HG03460 (cell line): ENCODE results near the gene TMEM51.

Experiments
- ATAC-seq: cut with Tn5 transposase; IDR thresholded peaks from one replicate; pipeline ENCODE4 v1.9.1; 2021; ENCODE audit not compliant: unreplicated experiment

The TMEM51 gene, protein sequence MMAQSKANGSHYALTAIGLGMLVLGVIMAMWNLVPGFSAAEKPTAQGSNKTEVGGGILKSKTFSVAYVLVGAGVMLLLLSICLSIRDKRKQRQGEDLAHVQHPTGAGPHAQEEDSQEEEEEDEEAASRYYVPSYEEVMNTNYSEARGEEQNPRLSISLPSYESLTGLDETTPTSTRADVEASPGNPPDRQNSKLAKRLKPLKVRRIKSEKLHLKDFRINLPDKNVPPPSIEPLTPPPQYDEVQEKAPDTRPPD

DNA sequence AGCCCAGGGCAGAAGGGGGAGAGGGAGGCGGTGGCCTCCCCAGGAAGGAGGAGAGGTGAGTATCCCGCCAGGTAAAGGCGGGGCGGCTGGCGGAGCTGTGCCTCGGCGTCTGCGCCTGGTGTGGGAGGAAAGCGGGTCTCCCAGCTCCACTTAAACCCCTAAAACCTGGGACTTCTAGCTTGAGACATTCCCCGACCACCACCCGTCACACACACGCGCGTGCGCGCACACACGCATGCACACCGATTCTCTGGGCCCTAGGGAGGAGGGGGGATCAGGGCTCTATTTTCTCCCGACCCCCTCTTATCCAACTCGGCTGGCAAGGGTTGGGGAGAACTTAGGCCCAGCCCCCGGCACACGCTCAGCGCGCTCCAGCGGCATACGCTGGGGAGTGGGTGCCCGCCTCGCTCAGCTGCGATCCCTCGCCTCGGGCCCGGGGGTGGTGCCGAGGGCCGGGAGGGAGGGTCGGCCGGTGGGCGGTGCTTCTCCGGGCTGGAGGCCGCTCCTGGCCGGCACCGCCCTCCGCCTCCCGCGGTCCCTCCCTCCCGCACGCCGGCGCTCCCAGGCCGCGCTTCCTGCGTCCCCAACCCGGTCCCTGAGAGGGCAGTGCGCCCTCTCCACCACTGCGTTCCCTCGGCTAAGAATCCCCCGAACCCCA is at the start of gene TMEM51:
TMEM51 (plus strand) TSS at position 564 of the 658 bp plus-strand sequence. CDS start 61,341 bp downstream, outside the sequence.
- ATAC-seq = no peak

DNA sequence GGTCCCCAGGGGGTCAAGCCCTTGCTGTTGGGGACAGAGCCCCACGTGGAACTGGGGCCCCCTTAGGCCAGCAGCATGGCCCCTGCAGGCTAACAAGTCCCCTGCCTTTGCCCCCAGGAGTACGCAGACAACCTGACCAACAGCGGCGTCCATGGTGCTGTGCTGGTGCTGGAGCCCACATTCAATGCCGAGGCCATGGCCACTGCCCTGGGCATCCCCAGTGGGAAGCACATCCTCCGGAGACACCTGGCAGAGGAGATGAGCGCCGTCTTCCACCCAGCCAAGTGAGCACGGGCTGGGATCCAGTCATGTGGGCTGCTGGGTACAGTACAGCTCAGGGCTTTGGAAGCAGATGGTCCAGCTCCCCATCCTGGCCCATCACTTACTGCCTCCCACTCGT is 49.6 kb upstream of the TMEM51 start:
- ATAC-seq = no peak

DNA sequence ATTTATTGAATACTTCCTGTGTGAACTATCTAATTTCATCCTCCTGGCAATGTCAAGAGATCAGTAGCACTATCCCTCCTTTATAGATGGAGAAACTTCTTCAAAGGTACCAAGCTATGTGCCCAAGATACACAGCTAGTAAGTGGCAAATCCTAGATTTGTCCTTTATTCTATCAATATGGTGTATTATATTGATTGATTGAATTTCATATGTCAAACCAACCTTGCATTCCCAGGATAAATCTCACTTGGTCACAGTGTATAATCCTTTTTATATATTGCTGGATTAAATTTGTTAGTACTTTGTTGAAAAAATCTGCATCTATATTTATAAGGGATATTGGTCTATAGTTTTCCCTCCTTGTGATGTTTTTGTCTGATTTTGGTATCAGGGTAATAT is 48.8 kb upstream of the TMEM51 start:
- no peak for ATAC-seq

DNA sequence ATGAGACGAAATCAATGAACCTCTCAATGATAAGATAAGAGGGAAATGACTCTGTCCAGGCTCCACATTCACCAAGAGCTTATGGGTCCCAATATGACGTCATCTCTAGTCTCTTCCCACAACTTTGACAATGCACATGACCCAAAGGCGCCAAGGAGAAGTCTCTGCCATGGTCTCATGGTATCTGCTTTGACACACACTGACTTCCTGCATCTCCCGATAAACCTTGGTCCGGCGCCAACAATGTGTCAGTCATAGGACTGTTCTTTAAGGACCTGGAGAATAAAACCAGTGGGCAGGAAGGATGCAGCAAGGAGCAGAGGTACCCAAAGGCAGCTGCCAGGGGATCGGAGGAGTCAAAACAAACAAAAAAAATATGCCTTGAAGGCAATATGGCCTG is 46.9 kb upstream of the TMEM51 start:
- ATAC-seq = no peak

DNA sequence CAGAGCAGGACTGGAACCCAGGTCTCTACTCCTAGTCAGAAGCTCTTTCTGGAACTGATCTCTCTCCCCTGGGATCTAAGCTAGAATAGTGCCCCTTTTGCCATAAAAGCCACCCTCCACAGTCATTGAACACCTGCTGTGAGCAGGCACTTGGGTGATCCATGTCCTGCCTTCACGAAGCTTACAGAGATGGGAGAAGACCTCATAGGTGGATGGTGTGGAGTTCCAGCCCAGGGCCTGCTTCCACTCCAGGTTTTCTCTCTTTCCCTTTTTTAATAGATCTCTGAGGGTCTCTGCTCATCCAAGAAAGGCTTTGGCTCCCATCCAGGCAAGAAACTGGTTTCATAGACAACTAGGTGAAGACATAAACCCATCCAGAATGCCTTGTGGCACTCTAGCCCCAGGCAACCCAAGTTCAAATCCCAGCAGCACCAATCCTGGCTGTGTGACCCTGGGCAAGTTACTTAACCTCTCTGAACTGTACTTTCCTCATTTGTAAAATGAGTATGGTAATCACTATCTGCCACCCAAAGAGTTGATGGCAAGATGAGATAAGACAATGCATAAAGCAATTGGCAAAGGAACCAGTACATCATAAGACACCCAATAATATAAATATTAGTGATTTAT is 46.4 kb upstream of the TMEM51 start:
- ATAC-seq = no peak

DNA sequence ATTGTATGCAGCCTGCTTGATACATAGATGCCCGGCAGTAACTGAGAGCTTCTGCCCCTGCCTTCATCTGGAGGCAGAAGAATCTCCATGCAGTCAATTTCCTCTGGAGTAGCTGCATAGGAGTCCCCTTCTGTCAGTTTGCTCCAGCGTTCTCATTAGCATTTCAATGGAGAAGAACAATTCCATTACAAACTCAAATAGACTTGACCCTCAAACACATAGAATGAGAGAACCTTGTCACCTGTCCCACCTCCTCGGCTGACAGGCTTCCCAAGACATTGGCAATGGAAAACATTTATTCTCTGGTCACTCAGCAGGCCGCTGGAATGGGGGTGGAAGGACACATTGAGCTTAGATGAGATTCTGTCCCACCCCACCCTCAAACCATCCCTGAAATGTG is 45.6 kb upstream of the TMEM51 start:
- ATAC-seq = no peak

DNA sequence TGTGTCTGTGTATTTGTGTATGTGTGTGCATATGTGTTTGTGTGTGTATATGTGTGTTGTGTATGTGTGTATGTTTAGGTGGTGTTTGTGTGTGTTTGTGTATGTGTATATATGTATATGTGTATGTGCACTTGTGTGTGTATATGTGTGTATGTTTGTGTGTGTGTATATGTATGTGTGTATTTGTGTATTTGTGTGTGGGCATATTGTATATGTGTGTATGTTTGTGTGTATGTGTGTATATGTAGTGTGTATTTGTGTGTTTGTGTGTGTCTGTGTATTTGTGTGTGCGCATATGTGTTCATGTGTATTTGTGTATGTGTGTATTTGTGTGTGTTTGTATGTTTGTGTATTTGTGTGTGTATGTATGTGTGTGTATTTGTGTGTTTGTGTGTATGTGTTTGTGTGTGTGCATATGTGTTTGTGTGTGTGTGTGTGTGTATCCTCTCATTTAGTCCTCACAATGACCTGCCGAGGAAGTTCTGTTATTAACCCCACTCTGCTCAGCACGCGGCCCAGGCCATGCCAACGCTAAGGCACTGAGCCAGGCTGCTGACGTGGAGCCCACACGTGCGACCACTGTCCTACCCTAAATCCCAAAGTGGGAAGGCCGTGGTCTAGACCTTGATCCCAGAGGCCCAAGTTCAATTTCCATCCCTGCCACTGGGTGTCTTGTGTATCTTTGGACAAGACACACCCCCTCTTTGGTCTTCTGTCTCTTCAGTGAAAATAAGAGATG is 43.2 kb upstream of the TMEM51 start:
- no peak for ATAC-seq

DNA sequence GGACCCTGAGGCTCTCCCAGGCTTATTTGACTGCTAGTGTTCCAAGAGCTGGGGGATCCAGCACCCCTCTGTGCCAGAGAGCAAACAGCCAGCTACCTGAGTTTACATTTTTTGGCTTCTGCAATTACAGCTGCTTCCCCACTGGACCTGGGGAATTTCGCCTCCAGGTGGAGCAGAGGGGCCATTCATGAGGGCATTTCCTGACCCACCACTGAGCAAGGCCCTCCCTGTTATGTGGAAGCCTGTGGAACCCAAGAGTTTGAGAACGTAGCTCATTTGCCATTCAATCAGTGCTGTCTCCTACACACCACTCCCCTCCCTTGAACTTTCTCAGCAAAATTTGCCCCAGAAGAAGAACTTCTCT is 42.7 kb upstream of the TMEM51 start:
- ATAC-seq = no peak

DNA sequence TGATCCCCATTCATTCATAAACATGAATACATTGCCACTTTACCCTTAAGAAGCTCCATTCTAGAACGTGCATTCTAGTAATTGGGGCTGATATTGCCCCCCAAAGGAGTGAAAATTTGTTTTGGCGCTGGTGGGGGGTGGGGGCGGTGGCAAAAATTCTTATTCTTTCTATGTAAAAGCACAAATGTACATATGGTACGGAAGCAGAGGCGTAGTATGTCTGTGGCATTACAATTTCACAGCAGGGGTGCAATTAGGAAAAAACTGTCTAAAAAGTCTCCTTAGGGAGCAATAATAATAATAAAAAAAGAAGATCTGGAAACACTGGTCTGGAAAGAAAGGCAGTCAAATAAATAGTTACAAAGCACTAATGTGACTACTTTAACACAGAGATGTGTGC is 40.4 kb upstream of the TMEM51 start:
- no peak for ATAC-seq

DNA sequence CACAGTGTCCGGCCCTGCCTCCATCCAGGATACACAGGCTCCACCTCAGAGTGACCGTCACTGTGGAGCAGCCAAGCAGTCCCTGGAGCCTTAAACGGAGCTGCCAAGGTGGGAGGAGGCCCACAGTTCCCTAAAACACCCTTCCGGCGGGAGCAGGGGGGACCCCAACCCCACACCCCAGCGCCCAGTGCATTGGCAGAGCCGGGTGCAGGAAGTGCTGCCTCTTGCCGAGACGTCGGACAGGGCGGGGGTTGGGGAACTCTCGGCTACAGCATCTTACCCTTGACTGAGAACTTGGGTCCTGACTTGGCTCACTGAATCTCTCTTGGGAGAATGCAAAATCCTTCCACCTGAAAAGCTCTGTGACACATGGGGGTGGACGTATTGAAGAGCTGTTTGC is 38.7 kb upstream of the TMEM51 start:
- ATAC-seq = no peak

DNA sequence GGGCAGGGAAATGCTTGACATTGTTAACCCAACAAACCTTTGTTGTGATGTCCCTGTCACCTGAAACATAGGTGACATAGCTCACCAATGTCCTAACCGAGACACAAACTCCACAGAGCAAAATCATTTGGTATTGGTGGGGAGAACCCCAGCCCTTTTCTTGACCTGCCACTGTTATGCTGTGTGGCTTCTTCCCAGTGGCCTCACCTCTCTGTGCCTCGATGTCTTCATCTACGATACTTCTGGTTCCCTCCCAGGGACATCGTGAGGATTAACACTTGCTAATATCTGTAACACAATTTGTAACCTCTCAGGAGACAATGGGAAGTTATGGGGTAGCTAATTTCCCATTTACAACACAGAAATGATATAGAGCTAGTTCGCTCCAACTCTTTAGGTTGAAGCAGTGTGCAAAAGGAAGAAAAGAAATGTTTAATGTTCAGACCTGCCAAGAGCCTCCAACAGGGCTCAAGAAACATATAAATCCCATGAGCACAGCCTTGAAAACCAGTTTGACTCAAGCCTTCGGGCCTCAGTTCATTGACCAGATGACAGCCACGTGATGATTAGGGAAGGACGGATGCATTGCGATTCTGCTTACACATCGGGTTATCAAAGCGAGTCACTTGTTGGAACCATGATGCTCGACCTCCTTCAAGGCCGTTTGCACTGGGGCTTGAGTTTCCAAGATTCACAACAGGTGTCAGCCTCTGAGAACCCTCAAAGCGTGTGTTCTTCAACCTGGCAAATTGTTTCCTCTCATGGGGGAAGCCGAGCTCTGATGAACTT is 37.8 kb upstream of the TMEM51 start:
- ATAC-seq = no peak

DNA sequence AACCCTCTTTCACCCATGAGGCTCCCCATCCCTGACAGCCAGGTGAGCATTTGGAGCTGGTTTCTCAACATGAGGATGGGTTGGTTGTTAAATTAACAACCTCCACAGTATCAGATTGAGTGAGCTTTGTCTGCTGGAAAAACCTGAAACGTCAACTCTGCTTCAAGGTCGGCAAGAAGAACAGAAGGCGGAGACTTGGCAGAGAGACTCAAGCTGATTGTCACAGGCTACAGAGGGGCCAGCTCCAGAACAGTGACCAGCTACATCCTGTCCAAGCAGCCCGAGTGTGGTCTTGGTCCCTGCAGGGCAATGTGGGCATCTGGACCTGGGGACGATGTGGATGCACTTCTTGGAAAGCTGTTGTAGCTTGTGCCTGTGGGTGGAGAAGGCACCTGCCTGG is 36.6 kb upstream of the TMEM51 start:
- no peak for ATAC-seq

DNA sequence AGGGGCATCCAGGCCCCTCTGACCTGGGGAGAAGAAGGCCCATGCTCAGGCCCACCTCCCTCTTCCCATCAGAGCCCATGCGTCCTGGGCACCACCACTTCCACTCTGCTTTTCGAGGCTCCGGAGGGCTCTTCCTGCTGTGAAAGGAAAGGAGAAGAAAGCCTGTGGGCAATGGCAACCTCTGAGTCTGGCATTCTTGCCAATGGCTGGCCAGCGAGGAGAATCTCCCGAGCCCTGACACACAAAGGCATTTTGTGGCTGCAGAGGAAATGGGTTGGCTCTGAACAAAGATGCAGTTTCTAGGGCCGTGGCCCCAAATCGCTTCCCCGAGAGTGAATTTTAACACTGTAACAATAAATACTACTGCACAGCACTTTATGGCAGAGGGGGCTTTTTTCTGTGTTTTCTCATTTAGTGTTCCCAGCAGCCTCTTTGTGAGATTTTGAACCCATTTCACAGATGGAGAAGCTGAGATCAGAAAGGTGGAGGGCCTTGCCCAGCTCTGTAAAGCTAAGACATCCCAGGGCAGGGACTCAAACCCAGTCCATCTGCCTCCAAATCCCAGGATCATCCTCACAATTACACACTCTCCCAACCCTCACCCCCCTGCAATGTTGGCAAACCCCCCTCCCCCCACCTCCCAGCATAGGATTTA is 35.7 kb upstream of the TMEM51 start:
- no peak for ATAC-seq

DNA sequence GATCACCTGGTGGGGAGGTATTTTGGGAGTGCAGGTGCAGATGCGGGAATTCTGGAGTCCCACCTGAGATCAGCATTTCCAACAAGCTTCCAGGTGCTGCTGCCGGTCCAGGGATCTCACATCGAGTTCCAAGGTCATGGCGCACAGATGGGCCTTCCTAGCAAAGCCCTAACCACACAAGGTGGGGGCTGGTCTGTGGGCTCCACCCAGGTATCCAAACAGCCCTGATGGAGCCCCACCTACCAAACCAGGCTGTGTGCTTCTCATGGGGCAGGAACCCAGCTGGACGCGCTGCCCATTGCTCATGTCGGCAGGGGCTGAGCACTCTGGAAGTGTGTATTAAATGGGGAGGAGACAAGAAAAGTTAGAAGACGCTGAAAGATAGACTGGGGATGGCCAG is 35.0 kb upstream of the TMEM51 start:
- no peak for ATAC-seq

DNA sequence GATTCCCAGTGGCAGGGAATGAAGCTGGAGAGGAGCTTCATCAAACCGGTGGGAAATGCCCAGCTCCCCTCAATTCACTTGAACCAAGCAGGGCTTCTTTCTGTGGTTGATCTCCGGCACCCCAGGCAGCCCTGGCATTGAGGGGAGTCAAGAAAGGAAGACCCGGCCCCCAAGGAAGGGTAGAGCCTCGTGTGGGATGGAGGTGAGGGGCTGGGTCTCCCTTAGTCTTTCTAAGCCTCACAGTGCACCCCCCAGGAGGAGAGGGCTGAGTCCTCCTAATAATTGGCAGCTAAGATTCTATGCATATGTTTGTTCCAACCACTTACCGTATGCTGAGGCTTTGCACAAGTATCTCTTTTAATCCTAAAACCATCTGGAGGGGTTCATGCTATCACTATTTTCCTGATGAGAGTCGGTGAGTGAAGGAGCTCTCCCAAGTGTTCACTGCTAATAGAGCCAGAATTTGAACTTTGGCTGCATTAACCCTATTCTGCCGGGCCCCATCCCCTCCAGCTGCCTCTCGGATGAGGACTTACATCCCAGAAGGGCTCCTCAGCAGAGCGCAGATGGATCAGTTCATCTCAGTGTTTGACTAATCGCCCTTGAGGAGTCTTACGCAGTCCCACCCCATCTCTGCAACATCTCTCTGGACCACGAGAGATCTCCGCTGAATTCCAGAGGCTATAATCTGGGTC is 33.1 kb upstream of the TMEM51 start:
- no peak for ATAC-seq

DNA sequence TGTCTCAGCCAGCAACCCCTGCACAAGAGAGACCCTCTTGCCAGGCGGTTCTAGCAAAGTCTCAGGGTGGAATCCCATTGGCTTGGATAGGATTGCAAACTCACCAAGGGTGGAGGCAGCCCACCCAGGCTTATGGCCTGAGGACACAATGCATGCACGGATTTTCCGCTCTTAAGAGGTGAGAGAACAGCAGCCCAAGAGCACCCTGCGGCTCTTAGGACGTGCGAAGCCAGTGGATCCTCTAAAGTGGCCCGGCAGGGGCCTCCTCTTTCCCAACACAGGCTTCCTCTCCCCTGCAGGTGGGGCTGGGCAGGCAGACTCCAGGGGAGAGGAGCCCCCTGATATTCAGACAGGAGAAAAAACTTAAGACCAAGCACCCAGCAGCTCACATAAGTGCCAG is 31.2 kb upstream of the TMEM51 start:
- ATAC-seq = no peak

DNA sequence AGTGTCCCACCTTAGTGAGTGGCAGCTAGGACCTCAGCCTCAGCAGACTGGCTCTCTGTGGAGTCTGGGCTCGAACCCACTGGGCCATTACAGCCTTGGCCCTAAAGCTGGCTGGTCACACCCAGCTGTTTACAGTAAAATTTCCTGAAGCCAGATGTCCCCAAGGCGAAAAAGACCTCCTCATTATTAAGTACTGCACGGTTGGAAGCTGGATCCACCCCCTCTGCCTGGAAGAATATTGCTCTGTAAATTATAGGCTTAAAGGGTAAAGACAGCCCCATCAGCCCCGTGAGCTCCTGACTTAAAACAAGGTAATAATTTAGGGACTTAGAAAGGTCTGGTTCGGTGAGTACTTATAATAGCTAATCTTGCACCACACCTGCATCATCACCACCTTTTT is 30.3 kb upstream of the TMEM51 start:
- no peak for ATAC-seq

DNA sequence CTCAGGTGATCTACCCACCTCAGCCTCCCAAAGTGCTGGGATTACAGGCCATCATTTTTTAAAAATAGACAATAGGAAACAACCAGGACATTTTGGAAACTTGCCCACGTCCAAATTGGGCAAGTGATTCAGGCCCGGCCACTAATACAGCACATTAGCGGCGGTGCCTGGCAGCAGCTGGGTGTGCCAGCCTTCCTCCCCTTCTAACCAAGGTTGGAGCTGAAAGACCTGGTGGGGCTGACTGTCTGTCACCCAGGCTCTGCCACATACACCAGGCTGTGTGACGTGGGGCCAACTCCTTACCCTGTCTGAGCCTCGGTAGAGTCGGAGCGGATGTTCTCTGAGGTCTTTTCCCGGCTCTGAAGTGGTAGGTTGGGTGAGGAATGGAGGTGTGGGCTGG is 29.6 kb upstream of the TMEM51 start:
- no peak for ATAC-seq

DNA sequence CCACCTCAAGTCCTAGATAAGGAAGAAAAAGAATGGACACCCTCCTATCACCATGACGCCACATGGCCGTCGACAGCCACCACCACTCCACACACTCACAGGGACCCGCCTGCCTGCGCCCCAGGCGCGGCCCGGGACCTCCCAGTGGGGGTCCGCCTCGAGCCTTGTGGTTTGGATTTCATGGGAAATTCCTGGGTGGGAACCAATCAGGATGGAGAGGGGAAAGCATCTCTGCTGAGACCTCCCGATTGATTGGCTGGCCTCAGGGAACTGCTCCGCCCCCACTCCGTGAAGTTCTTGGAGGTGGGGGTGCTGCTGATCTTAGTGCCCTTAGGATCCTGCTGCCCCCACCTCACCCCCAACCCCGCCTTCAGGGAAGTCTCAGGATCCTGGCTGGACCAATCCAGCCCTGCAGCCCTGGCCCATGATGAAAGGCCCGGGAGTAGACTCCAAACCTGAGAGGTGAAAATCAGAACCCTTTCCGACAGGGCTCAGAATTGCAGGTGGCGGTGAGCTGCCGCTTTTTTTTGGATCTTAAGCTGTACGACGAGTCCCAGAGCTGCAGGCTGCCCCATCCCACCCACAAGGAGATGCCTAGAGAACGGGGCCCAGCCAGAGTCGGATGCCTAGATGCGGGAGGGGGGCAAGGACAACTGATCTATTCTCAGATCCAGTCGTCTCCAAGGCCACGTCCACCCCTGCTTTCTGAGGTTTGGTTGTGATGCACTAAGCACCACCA is 29.0 kb upstream of the TMEM51 start:
- ATAC-seq = no peak
